HG03095 (cell line): ENCODE results near the gene BDKRB1.

Experiments
- ATAC-seq: cut with Tn5 transposase; IDR thresholded peaks from one replicate; pipeline ENCODE4 v1.9.1; 2021; ENCODE audit warnings: moderate library complexity; ENCODE audit not compliant: unreplicated experiment

The BDKRB1 gene

GRCh38 chr14:96255501-96256366 is at the start of gene BDKRB1:
TSS of gene BDKRB1 (plus strand) at chr14:96256210. CDS start at chr14:96263683, 7,473 bp downstream.
- no peak for ATAC-seq

GRCh38 chr14:96206461-96206860 is 49.5 kb upstream of the BDKRB1 start:
- no peak for ATAC-seq

- ATAC-seq, result no peak
Observed at GRCh38 chr14:96207686-96208085, 48.3 kb upstream of the BDKRB1 start.

GRCh38 chr14:96208739-96209138 is 47.3 kb upstream of the BDKRB1 start:
- ATAC-seq, result no peak

- ATAC-seq, result no peak
Observed at GRCh38 chr14:96212140-96212539, 43.9 kb upstream of the BDKRB1 start.

GRCh38 chr14:96212896-96213295 is 43.1 kb upstream of the BDKRB1 start:
- no peak for ATAC-seq

- ATAC-seq, result no peak
Observed at GRCh38 chr14:96213871-96214465, 42.0 kb upstream of the BDKRB1 start.

- no peak for ATAC-seq
Observed at GRCh38 chr14:96214793-96215192, 41.2 kb upstream of the BDKRB1 start.

GRCh38 chr14:96215452-96216244 is 40.4 kb upstream of the BDKRB1 start:
- ATAC-seq, result no peak

- no peak for ATAC-seq
Observed at GRCh38 chr14:96216627-96217026, 39.4 kb upstream of the BDKRB1 start.

GRCh38 chr14:96217376-96217913 is 38.6 kb upstream of the BDKRB1 start:
- ATAC-seq, result no peak

GRCh38 chr14:96221109-96221650 is 34.8 kb upstream of the BDKRB1 start:
- no peak for ATAC-seq

- no peak for ATAC-seq
Observed at GRCh38 chr14:96221841-96222240, 34.2 kb upstream of the BDKRB1 start.

- ATAC-seq, result no peak
Observed at GRCh38 chr14:96224480-96225096, 31.4 kb upstream of the BDKRB1 start.

- ATAC-seq, result no peak
Observed at GRCh38 chr14:96225213-96225612, 30.8 kb upstream of the BDKRB1 start.

GRCh38 chr14:96225745-96226151 is 30.3 kb upstream of the BDKRB1 start:
- ATAC-seq, result no peak

- ATAC-seq, result no peak
Observed at GRCh38 chr14:96227428-96227827, 28.6 kb upstream of the BDKRB1 start.

- no peak for ATAC-seq
Observed at GRCh38 chr14:96229315-96229714, 26.7 kb upstream of the BDKRB1 start.

GRCh38 chr14:96231056-96231455 is 25.0 kb upstream of the BDKRB1 start:
- no peak for ATAC-seq

- no peak for ATAC-seq
Observed at GRCh38 chr14:96231526-96232130, 24.4 kb upstream of the BDKRB1 start.
